Right lobe of liver (tissue), 6 donors: ENCODE data around the gene SLC25A48. TPM values are rescaled to one million over a fixed set of nuclear protein-coding genes. Genes with fewer than 3 reads are reported as not detected.
A peak's percentile ranks its signal among the peaks of the same experiment; 100 is the strongest.

Experiments
- ATAC-seq, 4 donors: fragments of 200-7000 bp; cut with Tn5 transposase; one replicate each; pipeline ENCODE4 v1.9.1; 2020; ENCODE audit warnings: mild to moderate bottlenecking in 4 of 4, moderate library complexity in 4 of 4
- DNase-seq, 3 donors: peaks; one replicate each; pipeline ENCODE4 v3.0.0-alpha.2; 2020
- H3K27ac ChIP-seq, 3 donors: fragments of 200-600 bp; one replicate each; pipeline ENCODE4 v1.8.0; 2022
- H3K27me3 ChIP-seq, 2 donors: fragments of 200-600 bp; one replicate each; pipeline ENCODE4 v1.8.0; 2022
- H3K36me3 ChIP-seq, 4 donors: fragments of 200-600 bp; sonication (generic) in 1 of 4; one replicate each; pipeline versions ENCODE4 v1.5.1 to v1.8.0; 2017 to 2022; ENCODE audit warnings: control low read depth in 1 of 4
- H3K4me1 ChIP-seq, 4 donors: fragments of 200-600 bp; sonication (generic) in 1 of 4; one replicate each; pipeline versions ENCODE4 v1.5.1 to v1.8.0; 2017 to 2022; ENCODE audit warnings: control low read depth in 1 of 4
- H3K4me3 ChIP-seq, 3 donors: fragments of 200-600 bp; one replicate each; pipeline ENCODE4 v1.8.0; 2022
- H3K9me3 ChIP-seq, 4 donors: fragments of 200-600 bp; sonication (generic) in 1 of 4; one replicate each; pipeline versions ENCODE4 v1.5.1 to v1.8.0; 2017 to 2022; ENCODE audit warnings: control low read depth in 1 of 4
- CTCF ChIP-seq, 4 donors: fragments of 200-600 bp in 3 of 4; fragments of 450-650 bp in 1 of 4; IDR thresholded peaks; one replicate each; pipeline versions ENCODE4 v1.5.1 to v1.8.0; 2016 to 2022; ENCODE audit warnings: antibody characterized with exemption in 4 of 4, mild to moderate bottlenecking in 2 of 4
- POLR2A ChIP-seq: fragments of 450-650 bp; IDR thresholded peaks from one replicate; pipeline ENCODE4 v1.6.1; 2017; ENCODE audit warnings: antibody characterized with exemption, mild to moderate bottlenecking
- WGBS: methylation state at CpG from one replicate; pipeline ENCODE4 v1.1.6; 2018; ENCODE audit warnings: low coverage, low lambda C conversion rate; ENCODE audit not compliant: insufficient coverage; ENCODE audit errors: missing lambda C conversion rate; 5-methylcytosine and 5-hydroxymethylcytosine counted together
- intact Hi-C, 2 donors: fragments of 100-400 bp; cut with DNase I; formaldehyde crosslinking; loops; one replicate each; pipeline versions ENCODE4 v1.11.2 to v1.14.1; 2022
- total RNA-seq, 6 experiments: library from RNA; depleted of rRNA in 2 of 6; stranded (reverse); fragments of >200 nt in 2 of 6; fragmentation: NEBNext Ultra II Directional in 3 of 6; extraction: Animal tissue kit (Norgen Biotek cat#: 25700) in 3 of 6; gene quantifications; one replicate each; pipeline versions ENCODE4 v1.1.0 to v1.2.4, GENCODE V29; 2016 to 2023
- donor health status: DM: no; HTN: yes; CAD: no.
- donor health status: DM: no; HTN: no; CAD: no.
- donor health status: DM: no; HTN: no; CAD: no.
- donor health status: DM: no; HTN: yes; CAD: no.
- donor health status: DM: no; HTN: yes; CAD: no.

Gene SLC25A48
- total RNA-seq, 6 experiments from 2014 or later = 0.39 to 5.3 (median 0.80) TPM; not detected in 1

DNA sequence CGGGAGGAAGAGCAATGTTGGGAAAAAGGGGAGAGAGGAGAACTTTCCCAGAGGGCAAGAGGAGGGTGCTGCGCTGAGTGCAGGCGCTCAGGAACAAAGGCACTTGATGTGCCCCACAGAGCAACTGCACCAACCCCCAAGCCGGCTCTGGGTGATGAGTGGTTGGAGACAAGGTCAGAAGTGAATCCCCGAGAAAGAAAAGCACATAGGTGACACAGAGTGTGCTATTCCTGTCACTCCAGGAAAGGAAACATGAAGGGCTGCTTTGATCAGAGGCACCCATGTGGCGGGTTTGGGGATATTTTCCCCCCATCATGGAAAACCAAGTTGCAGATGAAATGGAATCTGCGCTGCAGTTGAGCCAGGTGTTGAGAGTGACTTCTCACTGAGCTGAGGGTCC is 20.7 kb upstream of the SLC25A48 start:
- Histone ChIP-seq H3K27ac (no peak overlapping the region), H3K9me3 (no peaks in the 10 kb centered on the region), H3K27me3 (no peaks in the 10 kb centered on the region), H3K4me1 (no peaks in the 10 kb centered on the region), H3K4me3 (no peak overlapping the region), H3K36me3 (no peaks in the 10 kb centered on the region)
- ATAC-seq (no peak), DNase-seq (no peak)
- 53% methylated on average over 7 of the region's 7 CpGs for WGBS
- intact Hi-C loops = no loop called here
- no peak for TF ChIP-seq POLR2A
- no peak for TF ChIP-seq CTCF (IDR thresholded peaks at IDR 0.05)

- Histone ChIP-seq H3K9me3 (no peaks in the 10 kb centered on the region), H3K36me3 (no peaks in the 10 kb centered on the region), H3K27ac (no peak overlapping the region), H3K4me3 (no peak overlapping the region), H3K4me1 (no peaks in the 10 kb centered on the region), H3K27me3 (no peaks in the 10 kb centered on the region)
- ATAC-seq (no peak), DNase-seq (no peak)
- 63% methylated on average over 1 of the region's 3 CpGs for WGBS
- intact Hi-C loops = no loop called here
- TF ChIP-seq POLR2A (no peak), CTCF (IDR thresholded peaks at IDR 0.05) (no peak)
Observed at GRCh38 chr5:135814316-135814715, 20.1 kb upstream of the SLC25A48 start.

DNA sequence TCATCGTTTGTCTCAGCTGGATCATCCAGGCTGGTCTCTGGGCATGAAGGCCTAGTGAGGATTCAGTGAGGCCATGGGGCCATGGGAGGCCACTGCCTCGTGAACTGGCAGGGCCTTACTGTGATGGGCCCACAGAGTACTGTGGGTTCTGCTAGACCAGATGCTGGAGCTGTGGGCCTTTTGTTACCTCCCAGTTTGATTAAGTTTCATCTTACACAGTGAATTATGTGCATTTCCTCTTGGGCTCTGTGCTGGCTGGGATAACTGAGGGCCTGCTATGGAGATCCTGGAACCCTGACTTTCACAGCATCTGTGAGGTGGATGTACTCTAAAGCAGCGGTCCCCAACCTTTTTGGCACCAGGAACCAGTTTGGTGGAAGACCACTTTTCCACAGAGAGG is 19.7 kb upstream of the SLC25A48 start:
- Histone ChIP-seq H3K4me1 (no peaks in the 10 kb centered on the region), H3K27me3 (no peaks in the 10 kb centered on the region), H3K4me3 (no peak overlapping the region), H3K36me3 (no peaks in the 10 kb centered on the region), H3K9me3 (no peaks in the 10 kb centered on the region), H3K27ac (no peak overlapping the region)
- TF ChIP-seq CTCF (IDR thresholded peaks at IDR 0.05) (no peak), POLR2A (no peak)
- intact Hi-C loops = no loop called here
- DNase-seq (no peak), ATAC-seq (no peak)
- WGBS = no CpG with 5 or more reads among the region's 3 CpGs

DNA sequence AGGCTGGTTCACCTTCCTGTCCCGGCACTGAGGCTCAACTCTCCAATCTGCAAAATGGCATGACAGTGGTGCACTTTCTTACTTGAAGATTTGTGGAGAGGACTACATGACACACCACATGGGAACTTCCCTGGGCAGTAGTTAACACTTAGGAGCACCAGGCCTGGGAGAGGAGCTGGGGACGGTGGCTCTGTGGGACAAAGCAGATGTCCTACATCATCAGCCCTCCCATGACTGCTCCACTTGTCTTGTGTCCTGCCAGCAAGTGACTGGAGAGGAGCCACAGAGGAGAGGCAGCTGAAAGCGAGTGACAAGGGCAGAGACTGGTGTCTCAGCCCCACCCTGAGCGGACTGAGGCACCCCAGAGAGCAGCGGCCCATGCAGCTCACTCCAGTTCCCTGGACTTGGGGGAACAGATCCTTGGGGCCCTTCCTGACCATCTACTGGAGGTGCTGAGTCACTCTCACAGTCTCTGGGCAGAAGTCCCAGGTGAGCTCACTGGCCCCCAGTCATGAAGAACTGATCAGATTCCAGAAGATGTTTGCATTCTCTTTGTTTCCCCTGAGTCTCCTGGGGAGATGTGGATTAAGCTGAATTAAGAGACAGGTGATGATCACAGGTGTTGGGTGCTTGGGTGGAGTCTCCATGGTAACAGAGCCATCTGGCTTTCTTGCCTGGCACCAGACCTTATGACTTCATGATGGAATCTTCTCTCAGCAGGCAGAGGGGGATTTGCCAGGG is 13.2 kb upstream of the SLC25A48 start:
- no CpG with 5 or more reads among the region's 5 CpGs for WGBS
- TF ChIP-seq CTCF (IDR thresholded peaks at IDR 0.05) (no peak), POLR2A (no peak)
- Histone ChIP-seq H3K4me1 (no peaks in the 10 kb centered on the region), H3K27ac (no peak overlapping the region), H3K36me3 (no peaks in the 10 kb centered on the region), H3K4me3 (no peak overlapping the region), H3K27me3 (no peaks in the 10 kb centered on the region), H3K9me3 (no peaks in the 10 kb centered on the region)
- no peak for DNase-seq
- ATAC-seq = peak in 1 of 4 donors; percentile 25
- intact Hi-C loops = no loop called here
